WI38 (cell line): ENCODE measurements around the gene LIMS4.
"Not testable (repeated sequence)": the region's sequence is repeated elsewhere in the genome, so short reads cannot be mapped to it uniquely, and the experiment has no call there.

Source experiments
- H3K4me3 ChIP-seq: 2 replicates; pipeline ENCODE4 v1.5.1; 2011; ENCODE audit warnings: low read depth, mild to moderate bottlenecking, control low read depth, low read length

Gene LIMS4

DNA sequence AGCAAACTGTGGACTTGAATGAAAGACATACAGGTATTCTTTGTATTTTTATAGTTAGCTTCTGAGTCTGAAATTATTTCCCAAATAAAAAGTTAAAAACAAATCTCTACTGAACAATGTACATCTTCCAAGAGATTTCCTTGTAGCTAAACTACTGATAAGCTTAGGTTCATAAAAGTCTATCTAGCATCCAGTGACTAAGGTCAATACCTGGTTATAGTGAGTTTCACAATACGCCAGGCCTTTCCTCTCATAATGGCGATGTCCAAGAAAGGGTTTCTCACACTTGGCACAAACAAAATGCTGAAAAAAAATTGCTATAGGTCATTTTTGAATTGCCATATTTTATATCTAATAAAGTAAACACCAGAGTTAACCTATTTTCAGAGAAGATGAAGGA is 21.7 kb downstream of the LIMS4 start:
- not testable (repeated sequence) for H3K4me3 ChIP-seq

GRCh38 chr2:110449127-110449947 is 23.3 kb downstream of the LIMS4 start:
- not testable (repeated sequence) for H3K4me3 ChIP-seq

DNA sequence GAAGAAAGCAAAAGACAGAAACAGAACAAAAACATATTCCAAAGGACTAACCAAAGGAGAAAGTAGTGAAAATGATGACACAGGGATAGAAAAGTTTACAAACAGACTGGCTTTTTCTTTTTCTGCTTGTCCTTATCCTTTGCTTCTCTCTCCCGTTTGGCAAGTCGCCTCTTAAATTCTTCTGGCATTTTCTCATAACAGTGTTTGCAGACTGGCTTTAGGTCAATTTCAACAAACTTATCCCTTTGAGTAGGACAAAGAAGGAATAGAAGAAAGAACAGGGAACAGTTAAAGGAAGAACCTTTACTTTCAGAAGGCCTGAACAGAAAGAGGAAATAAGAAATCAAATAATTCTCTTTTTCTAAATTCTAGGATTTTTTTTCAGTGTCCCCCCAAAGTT is 26.0 kb downstream of the LIMS4 start:
- not testable (repeated sequence) for H3K4me3 ChIP-seq

- H3K4me3 ChIP-seq = not testable (repeated sequence)
Observed at GRCh38 chr2:110443305-110444005, 29.2 kb downstream of the LIMS4 start.

GRCh38 chr2:110441905-110442304 is 30.7 kb downstream of the LIMS4 start:
- H3K4me3 ChIP-seq = not testable (repeated sequence)

DNA sequence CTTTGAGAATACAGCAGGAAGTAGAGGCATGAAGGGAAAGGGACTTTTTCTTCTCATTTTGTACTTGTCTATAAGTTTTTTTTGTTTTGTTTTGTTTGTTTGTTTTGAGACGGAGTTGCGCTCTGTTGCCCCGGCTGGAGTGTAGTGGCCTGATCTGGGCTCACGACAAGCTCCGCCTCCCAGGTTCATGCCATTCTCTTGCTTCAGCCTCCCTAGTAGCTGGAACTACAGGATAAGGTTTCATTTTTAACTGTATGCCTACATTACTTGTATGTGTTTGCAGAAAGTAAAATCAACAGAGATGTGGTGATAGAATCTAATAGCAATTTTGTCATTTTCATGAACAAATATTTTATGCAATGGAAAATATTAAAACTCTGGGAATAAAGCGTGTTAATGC is 38.1 kb downstream of the LIMS4 start:
- H3K4me3 ChIP-seq = not testable (repeated sequence)

- not testable (repeated sequence) for H3K4me3 ChIP-seq
Observed at GRCh38 chr2:110425725-110426124, 46.9 kb downstream of the LIMS4 start.

DNA sequence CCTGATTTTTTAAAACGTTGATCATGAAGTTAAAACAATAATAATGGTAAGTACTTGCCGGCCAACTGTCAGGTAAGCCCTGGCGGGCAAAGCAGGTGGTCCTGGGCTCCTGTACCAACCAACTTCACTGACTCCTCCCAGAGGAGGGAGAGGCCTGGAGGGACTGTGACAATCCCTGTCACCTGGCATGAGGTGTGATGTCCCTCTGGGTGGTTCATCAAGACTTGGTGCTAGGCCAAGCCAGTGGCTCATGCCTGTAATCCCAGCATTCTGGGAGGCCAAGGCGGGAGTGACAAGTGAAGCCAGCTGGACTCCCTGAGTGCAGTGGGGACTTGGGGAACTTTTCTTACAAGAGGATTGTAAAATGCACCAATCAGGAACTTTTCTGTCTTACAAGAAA is 48.2 kb downstream of the LIMS4 start:
- not testable (repeated sequence) for H3K4me3 ChIP-seq

GRCh38 chr2:110423574-110423962 is 49.0 kb downstream of the LIMS4 start:
- not testable (repeated sequence) for H3K4me3 ChIP-seq

DNA sequence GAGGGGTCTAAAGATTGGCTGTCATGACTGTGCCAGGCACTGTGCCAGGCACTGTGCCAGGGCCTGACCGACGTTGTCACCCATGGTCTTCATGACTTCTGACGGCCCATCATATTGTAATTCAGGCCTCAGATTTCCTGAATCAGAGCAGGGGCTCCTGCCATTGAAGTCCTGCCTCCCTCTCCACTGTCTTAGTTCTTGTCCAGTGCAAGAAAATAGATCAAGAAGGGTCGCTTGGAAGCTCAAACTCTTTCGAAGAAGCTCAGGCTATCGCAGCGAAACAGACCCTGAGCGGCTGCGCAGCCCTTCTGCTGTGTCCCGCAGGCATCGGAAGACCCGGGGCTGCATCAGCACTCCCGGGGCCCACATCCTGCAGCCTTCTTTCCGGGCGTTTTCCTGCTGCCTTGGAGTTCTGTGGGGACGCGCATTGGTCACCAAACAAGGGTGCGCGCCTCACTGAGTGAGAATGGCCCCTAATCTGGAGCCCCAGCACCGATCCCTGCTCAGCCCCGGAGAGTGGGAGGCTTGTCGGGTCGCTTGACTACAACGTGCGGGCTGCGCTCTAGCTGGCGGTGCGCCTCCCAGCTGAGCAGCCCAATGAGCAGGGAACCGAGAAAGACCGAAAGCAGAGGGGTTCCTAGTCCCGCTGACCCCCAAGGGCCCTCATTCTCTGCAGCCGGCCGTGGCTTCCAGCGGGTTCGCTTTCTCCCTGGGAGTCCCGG is 49.6 kb downstream of the LIMS4 start:
- not testable (repeated sequence) for H3K4me3 ChIP-seq

DNA sequence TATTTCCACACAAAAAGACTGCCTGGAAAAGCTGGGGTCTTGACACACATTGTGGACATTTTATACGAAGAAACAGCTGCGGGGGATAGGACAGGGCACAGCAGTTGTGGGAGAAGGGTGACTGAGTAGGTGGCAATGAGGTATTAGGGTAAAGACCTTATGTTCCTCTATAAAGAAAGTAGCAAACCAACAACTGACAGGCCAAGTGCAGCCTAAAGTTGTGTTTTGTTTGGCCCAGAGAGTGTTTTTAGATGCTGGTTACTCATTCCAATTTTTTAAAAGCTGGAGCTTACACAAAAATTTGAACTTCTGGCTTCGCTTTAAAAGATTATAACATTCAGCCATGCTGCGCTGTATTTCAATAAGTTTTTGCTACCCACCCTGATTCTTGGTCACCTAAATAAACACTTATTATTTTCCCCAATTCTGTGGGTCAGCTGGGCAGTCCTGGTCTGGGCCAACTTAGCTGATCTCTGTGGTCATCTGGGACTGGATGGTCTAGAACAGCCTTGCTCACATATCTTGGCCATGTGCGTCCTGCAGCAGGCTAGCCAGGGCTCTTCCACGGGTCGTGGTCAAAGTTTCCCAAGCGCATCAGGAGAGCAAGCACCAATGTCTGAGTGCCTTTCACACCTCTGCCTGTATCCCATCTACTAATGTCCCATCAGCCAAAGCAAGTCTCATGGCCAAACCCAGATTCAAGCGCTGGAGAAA is 51.8 kb downstream of the LIMS4 start:
- H3K4me3 ChIP-seq = not testable (repeated sequence)

GRCh38 chr2:110407142-110407541 is 65.5 kb downstream of the LIMS4 start:
- not testable (repeated sequence) for H3K4me3 ChIP-seq

GRCh38 chr2:110404988-110405387 is 67.6 kb downstream of the LIMS4 start:
- H3K4me3 ChIP-seq = not testable (repeated sequence)

DNA sequence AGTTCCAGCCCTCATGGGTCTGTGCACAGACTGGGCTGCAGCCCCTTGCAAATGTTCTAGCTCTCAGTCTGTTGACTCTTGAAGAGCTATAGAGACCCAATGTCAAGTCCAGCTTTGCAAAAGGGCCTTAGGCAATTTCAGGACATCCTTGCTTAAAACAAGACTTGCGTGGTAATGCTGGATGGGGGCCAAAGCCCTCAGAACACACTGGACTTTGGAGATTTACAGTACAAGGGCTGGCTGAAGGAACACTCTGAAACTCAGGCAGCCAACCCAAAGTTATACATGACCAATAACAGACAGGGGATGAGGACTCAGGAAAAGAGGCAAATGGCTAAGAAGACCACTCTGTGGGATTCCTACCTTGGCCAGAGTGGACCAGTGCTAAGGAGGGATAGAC is 68.4 kb downstream of the LIMS4 start:
- not testable (repeated sequence) for H3K4me3 ChIP-seq

GRCh38 chr2:110401001-110401618 is 71.5 kb downstream of the LIMS4 start:
- not testable (repeated sequence) for H3K4me3 ChIP-seq

GRCh38 chr2:110399378-110399777 is 73.2 kb downstream of the LIMS4 start:
- not testable (repeated sequence) for H3K4me3 ChIP-seq

DNA sequence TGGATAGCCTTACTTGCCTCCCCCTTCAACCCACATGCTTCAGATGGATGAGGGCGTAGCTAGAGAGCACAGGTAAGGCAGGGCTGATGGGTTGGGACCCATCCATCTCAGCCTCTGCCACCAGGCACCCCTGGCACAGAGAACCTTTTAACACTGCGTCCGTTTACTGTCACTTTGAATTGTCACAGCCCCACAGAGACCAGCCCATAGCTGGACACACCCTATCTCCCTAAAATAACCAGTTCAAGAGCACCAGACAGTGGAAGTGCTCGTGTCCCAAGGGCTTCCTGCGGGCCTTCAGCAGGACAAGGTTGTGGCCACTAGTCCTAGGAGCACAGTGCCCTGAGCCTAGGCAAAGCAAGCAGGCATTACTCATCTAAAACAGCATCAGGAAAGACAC is 76.6 kb downstream of the LIMS4 start:
- not testable (repeated sequence) for H3K4me3 ChIP-seq
